Hepatic stellate cell (primary cell): ENCODE measurements around the gene RAD9A.
"Not testable (repeated sequence)": the region's sequence is repeated elsewhere in the genome, so short reads cannot be mapped to it uniquely, and the experiment has no call there.

ENCODE experiments used
- DNase-seq: peaks from one replicate; pipeline ENCODE4 v3.0.0; 2011; ENCODE audit warnings: low spot score

The RAD9A gene

DNA sequence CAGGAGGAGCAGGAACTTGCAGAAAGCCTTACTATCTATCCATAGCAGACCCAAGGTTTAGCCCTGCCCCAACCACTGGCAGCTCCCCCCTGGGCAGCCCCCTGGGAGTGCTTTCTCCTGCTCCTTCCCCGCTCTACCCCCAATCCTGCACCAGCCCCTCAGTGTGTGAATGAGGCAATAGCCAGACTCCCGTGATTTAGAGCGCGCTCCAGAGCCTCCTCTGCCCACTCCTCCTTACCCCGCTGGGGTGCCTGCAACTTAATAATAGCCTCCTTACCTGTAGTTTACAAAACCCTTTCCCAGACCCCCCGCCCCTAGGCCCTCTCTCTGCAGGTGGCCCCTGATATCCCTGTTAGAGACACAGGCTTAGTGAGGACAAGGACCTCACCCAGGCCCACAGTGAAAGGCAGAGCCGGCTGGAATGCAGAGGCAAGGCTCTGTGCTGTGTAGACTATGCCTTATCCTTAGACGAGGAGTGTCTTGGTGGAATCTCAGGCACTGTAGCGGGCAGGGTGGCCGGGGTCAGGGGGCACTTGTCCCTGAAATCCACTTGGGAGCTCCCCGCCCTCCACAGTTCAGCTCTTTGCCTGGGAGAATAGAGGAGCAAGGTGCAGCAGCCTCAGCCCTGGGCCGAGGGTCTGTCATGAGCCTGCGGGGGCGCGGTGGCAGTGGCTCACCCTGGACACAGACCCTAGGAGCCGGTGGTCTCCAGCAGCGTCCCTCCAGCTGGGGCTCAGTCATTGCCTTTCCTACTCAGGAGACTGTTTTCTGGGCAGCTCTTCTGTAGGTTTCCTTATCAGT, 19.4 kb downstream of the RAD9A start:
- no peak for DNase-seq

DNA sequence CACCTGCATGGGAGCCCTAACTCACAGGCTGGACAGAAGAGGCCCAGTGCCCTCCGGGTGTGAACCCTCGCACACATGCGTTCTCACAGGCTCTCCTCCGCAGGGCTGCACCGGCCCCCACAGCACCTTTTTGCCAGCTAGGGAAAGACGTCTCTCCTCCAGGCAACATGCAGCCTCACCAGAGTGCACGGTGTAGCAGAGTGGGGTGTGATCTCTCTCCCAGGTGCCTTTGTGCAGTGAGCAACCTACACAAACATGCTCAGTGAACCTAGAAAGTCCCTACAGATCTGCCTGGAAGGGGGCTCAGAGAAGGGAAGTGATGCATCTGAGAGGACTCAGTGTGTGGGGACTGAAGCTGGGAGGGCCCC, 20.0 kb downstream of the RAD9A start:
- no peak for DNase-seq

DNA sequence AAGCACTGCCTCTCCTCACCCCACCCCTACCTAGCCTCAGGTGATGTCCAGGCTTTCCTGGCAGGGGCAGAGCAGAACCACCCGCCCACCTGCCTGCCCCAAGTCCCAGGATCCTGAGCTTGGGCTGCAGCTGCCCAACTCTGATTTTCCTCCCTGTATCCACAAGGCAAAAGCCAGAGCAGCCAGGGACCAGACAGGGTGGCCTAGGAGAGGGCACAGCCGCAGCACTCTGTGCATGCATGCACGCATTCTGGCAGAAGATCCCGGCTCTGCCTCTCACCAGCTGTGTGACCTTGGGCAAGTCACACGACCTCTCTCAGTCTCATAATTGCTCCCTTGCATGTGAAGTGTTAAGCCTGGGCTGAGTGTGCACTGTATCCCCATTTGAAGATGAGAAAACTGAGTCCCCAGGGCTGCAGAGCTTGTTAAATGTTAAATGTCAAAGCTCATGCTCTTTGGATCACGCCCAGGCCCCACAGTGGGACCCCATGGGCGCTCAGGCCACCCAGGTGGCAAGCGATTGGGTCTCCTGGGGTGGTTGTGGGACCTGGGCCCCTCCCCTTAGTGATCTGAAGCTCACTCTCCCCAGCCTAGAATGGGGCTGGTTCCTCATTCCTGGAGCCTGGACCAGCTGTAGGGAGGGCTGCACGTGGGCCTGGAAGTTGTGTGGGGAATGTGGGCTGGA, 20.9 kb downstream of the RAD9A start:
- no peak for DNase-seq

- no peak for DNase-seq
These were observed 21.6 kb downstream of the RAD9A start for GRCh38 chr11:67413266-67413849.

DNA sequence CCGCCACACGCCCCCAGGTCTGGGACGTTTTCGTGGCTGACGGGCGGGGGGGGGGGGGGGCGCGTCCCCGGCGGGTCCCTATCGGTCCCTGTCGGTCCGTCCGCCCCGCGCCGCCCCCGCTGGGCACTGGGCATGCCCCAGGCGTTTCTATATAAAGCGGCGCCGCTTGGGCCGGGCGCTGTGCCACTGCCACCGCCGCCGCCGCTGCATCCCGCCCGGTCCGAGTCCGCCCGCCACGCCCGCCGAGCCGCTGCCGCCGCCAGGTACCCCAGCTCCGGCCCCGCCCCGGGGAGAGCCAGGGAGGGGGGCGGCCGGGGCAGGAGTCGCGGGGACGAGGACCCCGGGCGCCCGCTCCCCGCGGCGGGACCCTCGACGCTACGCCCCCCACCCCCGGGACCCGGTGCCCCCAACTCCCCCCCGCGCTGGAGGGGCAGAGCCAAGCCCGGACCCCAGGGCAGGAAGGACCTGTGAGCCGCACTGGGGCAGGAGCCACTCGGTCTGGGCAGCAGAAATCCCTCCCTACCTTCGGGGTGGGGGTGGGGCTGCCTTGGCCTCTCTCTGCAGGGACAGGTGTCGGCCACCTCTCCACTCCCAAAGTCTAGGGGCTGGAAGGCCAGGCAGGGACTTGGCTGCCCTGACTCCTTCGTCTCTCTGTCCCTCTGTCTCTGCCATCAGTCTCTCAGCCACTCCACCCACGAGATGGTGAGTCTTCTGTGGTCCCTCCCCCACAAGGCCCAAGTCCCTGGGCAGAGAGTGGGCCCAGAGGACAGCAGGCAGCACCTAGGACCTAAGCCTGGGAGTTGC, 23.9 kb downstream of the RAD9A start, which contains the start of gene CARNS1:
CARNS1 (plus strand) TSS at position 178 of the 804 bp plus-strand sequence; CDS start at position 700, 522 bp downstream.
- DNase-seq: no peak

DNA sequence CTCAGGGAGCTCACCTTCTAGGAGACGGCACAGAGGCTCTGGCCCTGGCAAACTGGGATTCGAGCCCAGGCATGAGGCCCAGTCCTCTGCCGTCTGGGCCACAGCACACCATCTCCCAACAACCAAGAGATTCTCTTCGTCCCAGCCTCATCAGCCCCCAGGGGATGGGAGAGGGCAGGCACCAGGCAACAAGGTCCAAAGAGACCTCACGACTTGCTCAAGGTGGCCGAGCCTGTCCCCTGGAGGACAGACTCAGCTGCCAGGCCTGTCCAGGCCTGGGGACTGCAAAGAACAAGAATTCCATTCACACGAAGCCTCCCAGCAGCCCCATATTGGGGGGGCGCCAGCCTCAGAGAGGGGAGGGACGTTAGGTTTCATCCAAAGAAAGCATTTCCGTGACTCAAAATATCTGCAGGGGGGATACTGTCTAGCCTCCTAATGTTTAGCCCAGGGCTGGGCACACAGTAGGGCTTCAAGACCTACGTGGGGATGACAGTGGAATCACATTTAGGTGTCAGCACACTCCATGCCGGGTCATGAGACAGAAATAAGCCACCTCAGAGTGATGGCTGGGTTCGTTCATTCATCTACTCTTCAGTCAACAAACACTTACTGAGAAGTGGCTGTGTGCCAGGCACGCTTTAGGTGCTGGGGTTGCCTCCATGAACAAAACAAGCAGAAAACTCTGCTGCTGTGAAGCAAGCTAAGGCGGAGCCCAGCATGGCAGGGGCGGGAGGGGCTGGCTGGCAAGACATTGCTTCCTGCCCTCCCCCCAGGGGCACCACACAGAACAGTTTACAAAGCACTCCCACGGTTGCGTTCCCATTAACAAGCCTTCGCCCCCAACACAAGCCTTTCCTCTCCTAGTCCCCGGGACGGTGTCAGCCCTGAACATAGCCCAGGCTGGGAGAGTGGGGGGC, 24.9 kb downstream of the RAD9A start:
- DNase-seq: no peak

DNA sequence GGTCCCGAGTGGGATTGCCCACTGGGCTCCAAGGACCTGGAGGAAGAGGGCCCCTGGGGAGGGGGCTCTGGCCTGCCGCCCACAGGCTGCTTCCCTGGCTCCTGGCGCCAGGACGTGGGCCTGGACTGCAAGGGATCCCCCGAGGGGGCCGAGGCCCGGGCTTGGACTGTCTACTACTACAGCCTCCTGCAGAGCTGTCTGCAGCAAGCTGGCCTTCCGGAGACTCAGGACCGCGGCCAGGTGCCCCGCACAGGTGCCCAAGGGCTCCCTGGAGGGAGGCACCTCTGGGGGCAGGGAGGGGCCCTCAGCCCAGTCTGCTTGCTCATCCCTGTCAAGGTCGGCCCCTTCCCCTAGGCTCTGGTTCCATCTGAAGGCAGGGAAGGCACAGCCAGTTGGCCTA, 25.6 kb downstream of the RAD9A start:
- no peak for DNase-seq

DNA sequence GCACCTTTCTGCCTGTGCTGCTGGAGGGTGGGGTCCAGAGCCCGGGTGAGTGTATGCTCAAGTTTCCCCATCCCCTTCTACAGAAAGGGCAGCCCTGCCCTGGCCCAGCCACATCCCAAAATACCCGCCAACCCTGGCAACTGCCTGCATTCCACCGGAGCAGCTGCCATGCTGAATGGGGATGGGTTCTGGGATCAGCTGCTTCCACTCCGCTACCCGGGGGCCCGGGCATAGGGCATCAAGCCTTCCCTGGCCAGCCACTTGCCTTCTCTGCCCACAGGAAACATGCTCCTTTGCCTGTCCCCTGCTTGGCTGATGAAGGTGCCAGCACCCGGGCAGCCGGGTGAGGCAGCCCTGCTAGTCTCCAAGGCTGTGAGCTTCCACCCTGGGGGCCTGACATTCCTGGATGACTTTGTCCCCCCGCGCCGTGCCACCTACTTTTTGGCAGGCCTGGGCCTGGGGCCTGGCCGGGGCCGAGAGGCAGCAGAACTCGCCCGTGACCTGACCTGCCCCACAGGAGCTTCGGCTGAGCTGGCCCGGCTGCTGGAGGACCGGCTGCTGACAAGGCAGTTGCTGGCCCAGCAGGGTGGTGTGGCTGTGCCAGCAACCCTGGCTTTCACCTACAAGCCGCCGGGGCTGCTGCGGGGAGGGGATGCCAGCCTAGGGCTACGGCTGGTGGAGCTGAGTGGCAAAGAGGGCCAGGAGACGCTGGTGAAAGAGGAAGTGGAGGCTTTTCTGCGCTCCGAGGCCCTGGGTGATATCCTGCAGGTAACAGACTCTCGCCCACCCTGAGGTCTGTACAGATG, 26.9 kb downstream of the RAD9A start:
- DNase-seq: no peak

DNA sequence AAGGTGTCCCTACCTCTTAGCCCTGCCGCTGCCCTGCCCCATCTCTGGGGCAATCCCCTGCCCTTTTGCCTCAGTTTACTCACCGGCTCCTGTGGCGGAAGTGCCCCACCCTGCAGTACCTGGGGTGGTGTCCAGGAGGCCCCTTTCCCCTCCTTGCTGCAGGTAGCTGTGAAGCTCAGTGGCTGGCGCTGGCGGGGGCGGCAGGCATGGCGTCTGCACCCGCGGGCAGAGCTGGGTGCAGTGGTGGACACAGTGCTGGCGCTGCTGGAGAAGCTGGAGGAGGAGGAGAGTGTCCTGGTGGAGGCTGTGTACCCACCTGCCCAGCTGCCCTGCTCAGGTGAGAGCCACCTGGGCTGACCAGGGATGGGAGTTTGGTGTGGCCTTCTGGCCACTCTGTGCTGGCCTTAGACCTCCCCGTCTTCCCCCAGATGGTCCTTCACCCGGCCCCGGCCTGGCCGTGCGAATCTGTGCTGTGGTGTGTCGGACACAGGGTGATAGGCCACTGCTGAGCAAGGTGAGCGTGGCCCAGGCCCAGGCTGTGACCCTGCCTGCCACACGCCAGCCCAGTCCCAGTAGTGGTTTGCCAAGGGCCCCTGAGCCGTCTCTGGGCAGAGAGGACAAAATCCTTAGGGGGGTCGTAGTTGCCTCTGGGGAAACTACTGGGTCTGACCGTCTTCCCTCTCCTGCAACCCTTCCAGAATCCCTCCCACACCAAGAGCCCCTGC, 27.7 kb downstream of the RAD9A start:
- no peak for DNase-seq

GRCh38 chr11:67420147-67420645, 28.4 kb downstream of the RAD9A start:
- DNase-seq: no peak

- peak; percentile 99 for DNase-seq
These were observed 29.1 kb downstream of the RAD9A start for GRCh38 chr11:67420646-67421429.

GRCh38 chr11:67421430-67422031, 29.7 kb downstream of the RAD9A start:
- no peak for DNase-seq

GRCh38 chr11:67422891-67423290, 31.1 kb downstream of the RAD9A start:
- DNase-seq: no peak

- no peak for DNase-seq
These were observed 31.7 kb downstream of the RAD9A start for GRCh38 chr11:67423466-67423865.

- no peak for DNase-seq
These were observed 32.3 kb downstream of the RAD9A start for GRCh38 chr11:67423891-67424613.

DNA sequence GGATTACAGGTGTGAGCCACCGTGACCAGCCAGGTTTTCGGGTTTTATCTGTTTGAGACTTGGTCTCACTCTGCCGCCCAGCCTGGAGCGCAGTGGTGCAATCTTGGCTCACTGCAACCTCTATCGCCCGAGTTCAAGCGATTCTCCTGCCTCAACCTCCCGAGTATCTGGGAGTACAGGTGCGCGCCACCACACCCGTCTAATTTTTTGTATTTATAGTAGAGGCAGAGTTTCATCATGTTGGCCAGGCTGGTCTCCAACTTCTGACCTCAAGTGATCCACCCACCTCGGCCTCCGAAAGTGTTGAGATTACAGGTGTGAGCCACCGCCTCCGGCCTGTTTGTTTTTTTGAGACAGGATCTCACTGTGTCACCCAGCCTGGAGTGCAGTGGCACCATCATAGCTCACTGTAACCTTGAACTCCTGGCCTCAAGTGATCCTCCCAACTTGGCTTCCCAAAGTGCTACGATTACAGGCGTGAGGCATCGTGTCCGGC, 35.6 kb downstream of the RAD9A start:
- not testable (repeated sequence) for DNase-seq
